Esophagus muscularis mucosa (tissue), 4 donors: ENCODE results near the gene EEF2K. TPM values are rescaled to one million over a fixed set of nuclear protein-coding genes. Genes with fewer than 3 reads are reported as not detected.

Source experiments
- DNase-seq: peaks from one replicate; pipeline ENCODE4 v3.0.0-alpha.2; 2017; ENCODE audit errors: extremely low spot score
- H3K27ac ChIP-seq, 4 donors: fragments of 200-600 bp; sonication (generic); replicated peaks in 1 of 4; 1 replicate in 3 of 4; 2 replicates in 1 of 4; pipeline ENCODE4 v1.5.1; 2016 to 2019; ENCODE audit warnings: mild to moderate bottlenecking in 1 of 4
- H3K27me3 ChIP-seq, 4 donors: fragments of 200-600 bp; sonication (generic); one replicate each; pipeline versions ENCODE4 v1.5.1 to v1.6.0; 2016 to 2019
- H3K36me3 ChIP-seq, 4 donors: fragments of 200-600 bp; sonication (generic); one replicate each; pipeline ENCODE4 v1.5.1; 2016 to 2019
- H3K4me1 ChIP-seq, 4 donors: fragments of 200-600 bp; sonication (generic); one replicate each; pipeline ENCODE4 v1.5.1; 2016 to 2019
- H3K4me3 ChIP-seq, 4 donors: fragments of 200-600 bp; sonication (generic); 1 replicate in 2 of 4; 2 replicates in 2 of 4; pipeline ENCODE4 v1.5.1; 2016 to 2019; ENCODE audit warnings: mild to moderate bottlenecking in 4 of 4, moderate library complexity in 1 of 4
- H3K9me3 ChIP-seq, 4 donors: fragments of 200-600 bp; sonication (generic); 1 replicate in 3 of 4; 2 replicates in 1 of 4; pipeline ENCODE4 v1.5.1; 2016 to 2019
- CTCF ChIP-seq, 3 experiments: fragments of 200-600 bp in 2 of 3; fragments of 450-650 bp in 1 of 3; sonication (generic) in 2 of 3; IDR thresholded peaks; one replicate each; pipeline ENCODE4 v1.5.1; 2017 to 2019; ENCODE audit warnings: antibody characterized with exemption in 3 of 3, mild to moderate bottlenecking in 2 of 3, moderate library complexity in 1 of 3
- EP300 ChIP-seq: sonication (generic); formaldehyde crosslinking; IDR thresholded peaks from one replicate; pipeline ENCODE4 v1.6.1; 2017; ENCODE audit warnings: antibody characterized with exemption
- POLR2A ChIP-seq: fragments of 450-650 bp; IDR thresholded peaks from one replicate; pipeline ENCODE4 v1.6.1; 2017; ENCODE audit warnings: antibody characterized with exemption, moderate library complexity, mild to moderate bottlenecking, low read depth
- POLR2AphosphoS5 ChIP-seq, 2 donors: sonication (generic); formaldehyde crosslinking; IDR thresholded peaks; one replicate each; pipeline ENCODE4 v1.6.1; 2017; ENCODE audit warnings: antibody characterized with exemption in 2 of 2
- WGBS: methylation state at CpG from one replicate; pipeline ENCODE4 v1.1.5; 2018; 5-methylcytosine and 5-hydroxymethylcytosine counted together
- intact Hi-C: fragments of 100-400 bp; cut with DNase I; formaldehyde crosslinking; loops from one replicate; pipeline ENCODE4 v1.15.1; 2023
- total RNA-seq, 4 donors: library from RNA; depleted of rRNA; stranded (reverse); fragments of >200 nt; gene quantifications; one replicate each; pipeline versions ENCODE4 v1.1.0 to v1.2.1, GENCODE V29; 2016

The EEF2K gene
- total RNA-seq, 4 donors from 2014 or later, result 18.1 to 37.7 (median 31.6) TPM

GRCh38 chr16:22274916-22275315, 68.8 kb downstream of the EEF2K start:
- Histone ChIP-seq H3K4me3 (no peak overlapping the region), H3K9me3 (no peaks in the 10 kb centered on the region), H3K36me3 (peaks cover 44 to 99% (median 87%) of the 10 kb centered on the region in 4 donors), H3K27ac (no peak overlapping the region), H3K27me3 (no peaks in the 10 kb centered on the region), H3K4me1 (no peaks in the 10 kb centered on the region)
- intact Hi-C loops, result no loop called here
- 100% methylated on average over 1 of the region's 1 CpG for WGBS
- TF ChIP-seq POLR2A (no peak), POLR2AphosphoS5 (IDR thresholded peaks at IDR 0.05) (no peak), CTCF (IDR thresholded peaks at IDR 0.05) (no peak), EP300 (no peak)
- no peak for DNase-seq

GRCh38 chr16:22278441-22279230, 72.6 kb downstream of the EEF2K start:
- WGBS, result 85% methylated on average over 14 of the region's 16 CpGs
- H3K27ac ChIP-seq, result no peak overlapping the region
- intact Hi-C loops, result no loop called here
- no peak for TF ChIP-seq POLR2A
- no peak for TF ChIP-seq POLR2AphosphoS5 (IDR thresholded peaks at IDR 0.05)
- TF ChIP-seq CTCF (IDR thresholded peaks at IDR 0.05), result no peak
- TF ChIP-seq EP300, result no peak
- no peak overlapping the region for H3K4me3 ChIP-seq
- no peaks in the 10 kb centered on the region for H3K4me1 ChIP-seq
- no peaks in the 10 kb centered on the region for H3K27me3 ChIP-seq
- no peak for DNase-seq
- peaks cover 43 to 96% (median 93%) of the 10 kb centered on the region in 4 donors for H3K36me3 ChIP-seq
- no peaks in the 10 kb centered on the region for H3K9me3 ChIP-seq

- Histone ChIP-seq H3K9me3 (no peaks in the 10 kb centered on the region), H3K4me1 (no peaks in the 10 kb centered on the region), H3K27ac (no peak overlapping the region), H3K36me3 (peaks cover 36 to 82% (median 75%) of the 10 kb centered on the region in 4 donors), H3K4me3 (no peak overlapping the region), H3K27me3 (no peaks in the 10 kb centered on the region)
- TF ChIP-seq POLR2AphosphoS5 (IDR thresholded peaks at IDR 0.05) (no peak), POLR2A (no peak), EP300 (no peak)
- intact Hi-C loops, result no loop called here
- WGBS, result 87% methylated on average over 5 of the region's 5 CpGs
- DNase-seq, result no peak
Measured at GRCh38 chr16:22282254-22282892, 76.3 kb downstream of the EEF2K start.

GRCh38 chr16:22284637-22285036, 78.6 kb downstream of the EEF2K start:
- peaks cover 25 to 61% (median 54%) of the 10 kb centered on the region in 4 donors for H3K36me3 ChIP-seq
- TF ChIP-seq CTCF (IDR thresholded peaks at IDR 0.05) (no peak), POLR2AphosphoS5 (IDR thresholded peaks at IDR 0.05) (no peak), POLR2A (no peak), EP300 (no peak)
- DNase-seq, result no peak
- H3K27me3 ChIP-seq, result no peaks in the 10 kb centered on the region
- H3K9me3 ChIP-seq, result no peaks in the 10 kb centered on the region
- WGBS, result 83% methylated on average over 9 of the region's 9 CpGs
- intact Hi-C loops, result no loop called here
- no peaks in the 10 kb centered on the region for H3K4me1 ChIP-seq
- no peak overlapping the region for H3K27ac ChIP-seq
- H3K4me3 ChIP-seq, result no peak overlapping the region

- intact Hi-C loops, result no loop called here
- Histone ChIP-seq H3K27ac (no peak overlapping the region), H3K4me3 (no peak overlapping the region), H3K9me3 (no peaks in the 10 kb centered on the region), H3K27me3 (no peaks in the 10 kb centered on the region), H3K4me1 (no peaks in the 10 kb centered on the region), H3K36me3 (peaks cover 25 to 57% (median 50%) of the 10 kb centered on the region in 4 donors)
- DNase-seq, result no peak
- TF ChIP-seq POLR2AphosphoS5 (IDR thresholded peaks at IDR 0.05) (no peak), EP300 (no peak), POLR2A (no peak), CTCF (IDR thresholded peaks at IDR 0.05) (no peak)
- WGBS, result 77% methylated on average over 6 of the region's 6 CpGs
Measured at GRCh38 chr16:22285080-22285479, 79.0 kb downstream of the EEF2K start.
